Measurements from ENCODE around the gene NELFA.

The NELFA gene

GRCh38 chr4:1981251-1982058 lies 27.3 kb downstream of the NELFA start:
- no peak for DNase-seq

GRCh38 chr4:1980561-1981041 lies 28.2 kb downstream of the NELFA start:
- no peak for DNase-seq

GRCh38 chr4:1979477-1980196 lies 29.1 kb downstream of the NELFA start:
- no peak for DNase-seq

- DNase-seq, result no peak
Measured at GRCh38 chr4:1978741-1979476, 29.9 kb downstream of the NELFA start.

GRCh38 chr4:1978226-1978625 lies 30.5 kb downstream of the NELFA start:
- no peak for DNase-seq

GRCh38 chr4:1976416-1977352 lies 32.1 kb downstream of the NELFA start:
- no peak for DNase-seq

- no peak for DNase-seq
Measured at GRCh38 chr4:1975880-1976279, 32.9 kb downstream of the NELFA start.

- no peak for DNase-seq
Measured at GRCh38 chr4:1975391-1975801, 33.4 kb downstream of the NELFA start.

- DNase-seq, result no peak
Measured at GRCh38 chr4:1974840-1975239, 33.9 kb downstream of the NELFA start.

GRCh38 chr4:1973661-1974060 lies 35.1 kb downstream of the NELFA start:
- DNase-seq, result no peak

- no peak for DNase-seq
Measured at GRCh38 chr4:1973218-1973617, 35.6 kb downstream of the NELFA start.

- DNase-seq, result no peak
Measured at GRCh38 chr4:1972414-1972813, 36.4 kb downstream of the NELFA start.

- DNase-seq, result no peak
Measured at GRCh38 chr4:1971456-1972200, 37.1 kb downstream of the NELFA start.

GRCh38 chr4:1970926-1971325 lies 37.8 kb downstream of the NELFA start:
- no peak for DNase-seq

GRCh38 chr4:1969928-1970723 lies 38.6 kb downstream of the NELFA start:
- DNase-seq, result no peak

GRCh38 chr4:1968686-1969295 lies 40.0 kb downstream of the NELFA start:
- DNase-seq, result no peak

- no peak for DNase-seq
Measured at GRCh38 chr4:1967512-1968149, 41.1 kb downstream of the NELFA start.

- no peak for DNase-seq
Measured at GRCh38 chr4:1964971-1965370, 43.8 kb downstream of the NELFA start.

- no peak for DNase-seq
Measured at GRCh38 chr4:1964443-1964842, 44.3 kb downstream of the NELFA start.

- DNase-seq, result no peak
Measured at GRCh38 chr4:1962980-1963379, 45.8 kb downstream of the NELFA start.
